PC-9 (cell line): ENCODE data around the gene IRF2. TPM values are rescaled to one million over a fixed set of nuclear protein-coding genes. Genes with fewer than 3 reads are reported as not detected.

ENCODE experiments used
- BruUV-seq: library from RNA; stranded (reverse); fragments of 400-500 nt; replicated peaks from 2 replicates; lab custom pipeline; 2021; lab: Mats Ljungman, UMichigan
- CTCF ChIA-PET: fragments of 300-600 bp; sonication (Branson Sonifier 250); formaldehyde crosslinking; loops from one replicate; lab custom pipeline; 2022; ENCODE audit warnings: antibody characterized with exemption; lab: Charles Lee
- POLR2A ChIA-PET: fragments of 300-600 bp; sonication (Branson Sonifier 250); formaldehyde crosslinking; loops from one replicate; lab custom pipeline; 2022; ENCODE audit warnings: antibody characterized with exemption; ENCODE audit not compliant: unreplicated experiment; lab: Charles Lee
- DNase-seq, 2 experiments: peaks; one replicate each; pipeline versions ENCODE4 v3.0.0 to v3.0.0-alpha.2; 2015 to 2022; ENCODE audit warnings: mixed read lengths in 1 of 2
- H2AFZ ChIP-seq: fragments of 200-600 bp; sonication (generic); 2 replicates; pipeline ENCODE4 v1.8.1; 2017; ENCODE audit warnings: antibody characterized with exemption
- H3F3A ChIP-seq: fragments of 200-600 bp; sonication (generic); 2 replicates; pipeline ENCODE4 v1.8.1; 2017; ENCODE audit warnings: antibody characterized with exemption, mild to moderate bottlenecking, low read depth; ENCODE audit not compliant: insufficient read depth
- H3K27ac ChIP-seq: fragments of 200-600 bp; sonication (generic); 2 replicates; pipeline ENCODE4 v1.6.1; 2016; ENCODE audit warnings: mixed run types
- H3K27me3 ChIP-seq: fragments of 200-600 bp; sonication (generic); 2 replicates; pipeline ENCODE4 v1.6.1; 2016; ENCODE audit warnings: low read depth, mixed run types; ENCODE audit not compliant: insufficient read depth
- H3K36me3 ChIP-seq: fragments of 200-600 bp; sonication (generic); 2 replicates; pipeline ENCODE4 v1.6.1; 2016; ENCODE audit warnings: low read depth, mixed run types
- H3K4me1 ChIP-seq: fragments of 200-600 bp; sonication (generic); replicated peaks from 2 replicates; pipeline ENCODE4 v1.6.1; 2016; ENCODE audit warnings: mixed run types; ENCODE audit not compliant: insufficient read depth
- H3K4me2 ChIP-seq: fragments of 200-600 bp; sonication (generic); 2 replicates; pipeline ENCODE4 v1.6.1; 2017; ENCODE audit warnings: mixed run types
- H3K4me3 ChIP-seq: fragments of 200-600 bp; sonication (generic); 2 replicates; pipeline ENCODE4 v1.6.1; 2016; ENCODE audit warnings: mixed run types
- H3K79me2 ChIP-seq: fragments of 200-600 bp; sonication (generic); 2 replicates; pipeline ENCODE4 v1.6.1; 2017; ENCODE audit warnings: low read depth, mixed run types
- H3K9me2 ChIP-seq: fragments of 200-600 bp; sonication (generic); 2 replicates; pipeline ENCODE4 v1.8.1; 2017; ENCODE audit warnings: mild to moderate bottlenecking; ENCODE audit not compliant: insufficient read depth
- H3K9me3 ChIP-seq: fragments of 200-600 bp; sonication (generic); 2 replicates; pipeline ENCODE4 v1.8.1; 2016; ENCODE audit warnings: low read depth; ENCODE audit not compliant: insufficient read depth
- H4K20me1 ChIP-seq: fragments of 200-600 bp; sonication (generic); 2 replicates; pipeline ENCODE4 v1.8.1; 2017; ENCODE audit not compliant: insufficient read depth
- EZH2 ChIP-seq: fragments of 200-600 bp; sonication (generic); IDR thresholded peaks from 2 replicates; pipeline ENCODE4 v1.8.0; 2017; ENCODE audit warnings: antibody characterized with exemption, low read depth
- intact Hi-C: fragments of 100-400 bp; cut with micrococcal nuclease; formaldehyde crosslinking; loops from one replicate; pipeline ENCODE4 v1.10.0; 2022; ENCODE audit not compliant: unreplicated experiment
- total RNA-seq: library from RNA; stranded (reverse); gene quantifications from 2 replicates; pipeline ENCODE4 v1.2.3, GENCODE V29; 2021
- TF ChIP-seq, protein P1 (sequence below): fragments of 200-600 bp; sonication (generic); conservative IDR thresholded peaks from 2 replicates; pipeline ENCODE4 v1.6.1; 2017; ENCODE audit warnings: mixed run types, antibody characterized with exemption, mild to moderate bottlenecking, moderate library complexity

IRF2 gene
- total RNA-seq, 1 experiment from 2014 or later, result 34.4 TPM

DNA sequence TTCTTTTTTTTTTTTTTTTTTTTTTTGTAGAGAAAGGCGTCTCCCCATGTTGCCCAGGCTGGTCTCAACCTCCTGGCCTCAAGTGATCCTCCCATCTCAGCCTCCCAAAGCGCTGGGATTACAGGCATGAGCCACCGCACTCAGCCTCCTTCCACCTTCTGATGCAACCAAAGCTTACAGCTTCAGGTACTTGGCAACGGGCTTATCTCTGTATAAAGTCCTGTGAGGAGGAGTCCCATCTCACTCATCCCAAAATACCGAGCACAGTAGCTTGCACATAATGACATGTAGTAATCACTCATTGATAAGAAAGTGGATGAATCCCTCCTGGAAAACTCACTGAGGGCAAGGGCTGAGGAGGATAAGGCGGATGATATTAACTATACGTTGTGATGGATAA, 19.1 kb downstream of the IRF2 start:
- ChIA-PET CTCF (no interaction called here), POLR2A (no interaction called here)
- Histone ChIP-seq H3F3A (no peaks in the 10 kb centered on the region), H4K20me1 (no peaks in the 10 kb centered on the region), H3K9me3 (no peaks in the 10 kb centered on the region), H3K36me3 (no peaks in the 10 kb centered on the region), H2AFZ (no peak overlapping the region), H3K4me1 (peaks cover 20% of the 10 kb centered on the region), H3K27me3 (no peaks in the 10 kb centered on the region), H3K27ac (no peak overlapping the region), H3K4me3 (no peak overlapping the region), H3K79me2 (peaks cover 24% of the 10 kb centered on the region), H3K9me2 (no peaks in the 10 kb centered on the region), H3K4me2 (no peak overlapping the region)
- no peak for DNase-seq
- TF ChIP-seq, protein P1, sequence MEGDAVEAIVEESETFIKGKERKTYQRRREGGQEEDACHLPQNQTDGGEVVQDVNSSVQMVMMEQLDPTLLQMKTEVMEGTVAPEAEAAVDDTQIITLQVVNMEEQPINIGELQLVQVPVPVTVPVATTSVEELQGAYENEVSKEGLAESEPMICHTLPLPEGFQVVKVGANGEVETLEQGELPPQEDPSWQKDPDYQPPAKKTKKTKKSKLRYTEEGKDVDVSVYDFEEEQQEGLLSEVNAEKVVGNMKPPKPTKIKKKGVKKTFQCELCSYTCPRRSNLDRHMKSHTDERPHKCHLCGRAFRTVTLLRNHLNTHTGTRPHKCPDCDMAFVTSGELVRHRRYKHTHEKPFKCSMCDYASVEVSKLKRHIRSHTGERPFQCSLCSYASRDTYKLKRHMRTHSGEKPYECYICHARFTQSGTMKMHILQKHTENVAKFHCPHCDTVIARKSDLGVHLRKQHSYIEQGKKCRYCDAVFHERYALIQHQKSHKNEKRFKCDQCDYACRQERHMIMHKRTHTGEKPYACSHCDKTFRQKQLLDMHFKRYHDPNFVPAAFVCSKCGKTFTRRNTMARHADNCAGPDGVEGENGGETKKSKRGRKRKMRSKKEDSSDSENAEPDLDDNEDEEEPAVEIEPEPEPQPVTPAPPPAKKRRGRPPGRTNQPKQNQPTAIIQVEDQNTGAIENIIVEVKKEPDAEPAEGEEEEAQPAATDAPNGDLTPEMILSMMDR, result no peak
- no peak for TF ChIP-seq EZH2
- no TSS peak for BruUV-seq
- intact Hi-C loops, result no loop called here

DNA sequence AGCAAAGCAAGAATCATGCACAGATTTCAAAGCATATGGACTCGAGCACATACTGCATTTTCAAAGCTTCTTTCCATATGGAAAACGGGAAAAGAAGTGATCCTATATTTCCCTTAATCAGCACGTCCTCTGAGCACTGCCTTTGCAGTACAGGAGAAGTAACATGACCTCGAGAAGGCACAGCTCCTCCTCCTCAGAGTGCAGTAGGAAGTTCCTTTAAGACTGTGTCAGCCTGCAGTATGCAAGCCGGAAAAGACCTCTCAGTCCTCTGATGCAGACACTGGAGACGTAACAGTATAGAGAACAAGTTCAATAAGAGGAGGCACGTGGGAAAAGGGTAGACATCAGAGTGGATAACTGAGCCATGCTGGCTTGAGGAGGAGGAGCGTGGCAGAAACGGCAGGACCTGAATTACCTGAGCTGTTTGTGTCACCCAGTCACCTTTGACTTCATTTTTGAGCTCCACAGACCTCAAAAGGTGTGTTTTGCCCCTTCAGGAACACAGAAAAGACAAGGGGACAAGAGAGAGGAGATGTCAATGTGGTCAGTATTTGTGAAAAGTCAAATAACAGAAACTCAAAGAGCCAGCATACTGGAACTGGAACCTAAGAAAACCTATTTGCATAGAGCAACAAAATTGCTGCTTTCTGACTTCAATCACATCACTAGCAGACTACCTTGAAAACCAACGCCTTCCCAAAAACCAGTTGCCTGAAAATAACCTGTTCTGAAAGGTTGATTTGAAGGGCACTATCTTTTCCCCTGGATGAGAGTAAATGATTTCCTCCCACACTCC, 20.8 kb downstream of the IRF2 start:
- peak overlapping the region; percentile 15; the same call in 1 of the 2 replicates for H3K4me3 ChIP-seq
- peaks cover 19% of the 10 kb centered on the region for H3K79me2 ChIP-seq
- H3K27ac ChIP-seq, result peak overlapping the region; percentile 59
- H3K36me3 ChIP-seq, result no peaks in the 10 kb centered on the region
- BruUV-seq, result no TSS peak
- TF ChIP-seq, protein P1, result no peak
- no peak for TF ChIP-seq EZH2
- peaks cover 20% of the 10 kb centered on the region for H3K4me1 ChIP-seq
- CTCF ChIA-PET, result interaction anchor here (0.6 kb wide), 1 partner anchor 1082 kb away, joined by 3 read pairs; no protein-coding TSS in a partner anchor
- POLR2A ChIA-PET, result interaction anchor here (0.6 kb wide), 3 partner anchors 49 to 1015 kb away, joined by 3 to 5 read pairs (median 5); no protein-coding TSS in a partner anchor
- H3K9me3 ChIP-seq, result no peaks in the 10 kb centered on the region
- H4K20me1 ChIP-seq, result no peaks in the 10 kb centered on the region
- no peaks in the 10 kb centered on the region for H3K9me2 ChIP-seq
- intact Hi-C loops, result no loop called here
- no peaks in the 10 kb centered on the region for H3F3A ChIP-seq
- DNase-seq, result peak; percentile 41 to 80
- peak overlapping the region; percentile 69 for H3K4me2 ChIP-seq
- H3K27me3 ChIP-seq, result no peaks in the 10 kb centered on the region
- H2AFZ ChIP-seq, result 0 out of 2 replicates have a peak overlapping the region, but pooled peaks have one; percentile 50

DNA sequence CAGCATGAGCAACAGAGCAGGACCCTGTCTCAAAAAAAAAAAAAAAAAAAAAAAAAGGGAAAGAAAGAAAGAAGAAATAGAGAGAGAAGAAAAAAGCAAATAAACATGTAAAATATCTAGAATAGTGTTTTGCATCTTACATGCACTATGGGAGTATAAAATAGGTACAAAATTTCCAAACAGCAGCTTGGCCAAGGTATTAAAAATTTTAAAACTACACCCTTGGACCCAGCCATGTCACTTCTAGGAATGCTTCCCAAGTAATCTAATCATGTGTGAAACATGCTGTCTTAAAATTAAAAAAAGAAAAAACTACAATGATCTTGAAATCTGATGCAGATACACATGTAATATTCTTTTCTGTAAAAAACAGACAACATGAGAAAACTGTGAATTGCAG, 21.6 kb downstream of the IRF2 start:
- POLR2A ChIA-PET, result interaction anchor here (0.6 kb wide), 2 partner anchors 50 to 105 kb away, joined by 3 to 5 read pairs; no protein-coding TSS in a partner anchor
- TF ChIP-seq EZH2, result no peak
- TF ChIP-seq, protein P1, result no peak
- no peaks in the 10 kb centered on the region for H3K9me2 ChIP-seq
- H3K27me3 ChIP-seq, result no peaks in the 10 kb centered on the region
- no peaks in the 10 kb centered on the region for H3F3A ChIP-seq
- no peaks in the 10 kb centered on the region for H3K36me3 ChIP-seq
- H3K4me1 ChIP-seq, result peaks cover 20% of the 10 kb centered on the region
- no peaks in the 10 kb centered on the region for H4K20me1 ChIP-seq
- no peak overlapping the region for H3K4me3 ChIP-seq
- H2AFZ ChIP-seq, result no peak overlapping the region
- no TSS peak for BruUV-seq
- no peaks in the 10 kb centered on the region for H3K9me3 ChIP-seq
- H3K4me2 ChIP-seq, result peak overlapping the region; percentile 69
- no peak overlapping the region for H3K27ac ChIP-seq
- CTCF ChIA-PET, result interaction anchor here (0.6 kb wide), 1 partner anchor 1083 kb away, joined by 3 read pairs; no protein-coding TSS in a partner anchor
- no peak for DNase-seq
- intact Hi-C loops, result no loop called here
- peaks cover 15% of the 10 kb centered on the region for H3K79me2 ChIP-seq
